Renal cortex interstitium (tissue), 11 donors: ENCODE data around the gene CEACAM16. TPM values are rescaled to one million over a fixed set of nuclear protein-coding genes. Genes with fewer than 3 reads are reported as not detected.
"Not testable (repeated sequence)": the region's sequence is repeated elsewhere in the genome, so short reads cannot be mapped to it uniquely, and the experiment has no call there.

Experiments used
- DNase-seq, 11 donors: peaks; one replicate each; pipeline ENCODE4 v3.0.0-alpha.2; 2013; ENCODE audit warnings: low read depth in 9 of 11, low spot score in 4 of 11; ENCODE audit errors: extremely low read depth in 1 of 11
- polyA plus RNA-seq, 3 donors: library from polyadenylated mRNA; unstranded; fragments of 120-200 nt; gene quantifications; one replicate each; pipeline ENCODE4 v1.2.1, GENCODE V29; 2013; ENCODE audit not compliant: insufficient read length in 3 of 3

The CEACAM16 gene
- polyA plus RNA-seq, 3 donors: not detected

GRCh38 chr19:44672226-44672625 lies 26.7 kb upstream of the CEACAM16 start:
- DNase-seq: no peak

DNA sequence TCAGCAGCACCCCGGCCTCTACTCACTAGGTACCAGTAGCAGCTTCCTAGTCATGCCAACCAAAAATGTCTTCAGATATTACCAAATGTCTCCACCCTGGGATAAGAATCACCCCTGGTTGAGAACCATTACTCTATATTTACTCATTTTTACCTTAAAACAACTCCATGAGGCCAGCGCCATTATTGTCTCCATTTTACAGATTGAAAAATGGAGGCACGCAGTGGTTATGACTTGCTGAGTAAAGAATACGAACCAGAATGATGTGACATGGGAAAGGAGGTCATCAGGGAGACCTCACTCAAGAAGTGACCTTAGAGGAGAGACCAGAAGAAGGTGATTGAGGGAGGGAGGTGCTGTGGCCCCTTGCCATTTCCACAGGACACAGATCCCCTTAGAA lies 25.4 kb upstream of the CEACAM16 start:
- no peak for DNase-seq

DNA sequence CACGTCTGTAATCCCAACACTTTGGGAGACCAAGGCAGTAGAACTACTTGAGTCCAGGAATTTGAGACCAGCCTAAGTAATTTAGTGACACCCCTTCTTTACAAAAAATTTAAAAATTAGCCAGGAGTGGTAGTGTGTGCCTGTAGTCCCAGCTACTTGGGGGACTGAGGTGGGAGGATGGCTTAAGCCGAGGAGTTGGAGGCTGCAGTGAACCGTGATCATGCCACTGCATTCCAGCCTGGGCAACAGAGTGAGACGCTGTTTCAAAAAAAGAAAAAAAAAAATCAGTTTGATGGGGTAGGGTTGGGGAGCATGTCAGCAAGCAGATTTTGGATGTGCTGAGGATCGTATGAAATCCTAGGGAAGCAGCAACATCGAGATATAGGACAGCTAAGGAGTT lies 23.4 kb upstream of the CEACAM16 start:
- DNase-seq: peak in 1 of 11 donors; percentile 38

DNA sequence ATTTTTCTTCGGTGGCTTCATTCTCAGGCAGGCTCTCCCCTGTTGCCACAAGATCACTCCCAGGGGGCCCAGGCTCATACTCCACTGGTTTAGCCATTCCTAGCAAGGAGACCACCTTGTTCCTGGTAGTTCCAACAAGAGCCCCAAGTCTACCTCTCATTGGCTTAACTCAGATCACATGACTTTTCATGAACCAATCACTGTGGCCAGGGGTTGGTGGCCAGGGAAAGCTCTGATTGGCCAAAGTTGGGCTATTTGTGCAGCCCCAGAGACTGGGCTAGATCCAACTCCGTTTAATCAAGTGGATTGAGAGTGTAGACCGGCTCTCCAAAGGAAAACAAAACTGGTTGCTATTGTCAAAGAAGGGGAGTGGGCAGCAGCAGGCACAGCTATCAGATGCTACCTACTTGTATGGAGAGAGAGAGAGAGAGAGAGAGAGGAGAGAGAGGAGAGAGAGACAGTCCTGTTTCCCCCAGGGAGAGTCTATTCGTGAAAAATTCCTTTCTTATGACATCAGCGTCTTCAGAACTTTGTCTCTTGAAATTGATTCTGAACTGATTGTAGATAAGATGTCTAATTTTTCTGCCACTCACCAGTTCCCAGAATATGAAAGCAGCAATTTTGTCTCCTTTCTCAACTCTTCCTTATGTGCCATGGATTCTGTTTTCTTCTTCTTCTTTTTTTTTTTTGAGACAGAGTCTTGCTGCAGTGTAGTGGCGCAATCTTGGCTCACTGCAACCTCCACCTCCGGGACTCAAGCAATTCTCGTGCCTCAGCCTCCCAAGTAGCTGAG lies 21.7 kb upstream of the CEACAM16 start:
- DNase-seq: no peak

GRCh38 chr19:44680536-44680935 lies 18.4 kb upstream of the CEACAM16 start:
- no peak for DNase-seq

GRCh38 chr19:44681992-44682790 lies 16.8 kb upstream of the CEACAM16 start:
- DNase-seq: no peak

DNA sequence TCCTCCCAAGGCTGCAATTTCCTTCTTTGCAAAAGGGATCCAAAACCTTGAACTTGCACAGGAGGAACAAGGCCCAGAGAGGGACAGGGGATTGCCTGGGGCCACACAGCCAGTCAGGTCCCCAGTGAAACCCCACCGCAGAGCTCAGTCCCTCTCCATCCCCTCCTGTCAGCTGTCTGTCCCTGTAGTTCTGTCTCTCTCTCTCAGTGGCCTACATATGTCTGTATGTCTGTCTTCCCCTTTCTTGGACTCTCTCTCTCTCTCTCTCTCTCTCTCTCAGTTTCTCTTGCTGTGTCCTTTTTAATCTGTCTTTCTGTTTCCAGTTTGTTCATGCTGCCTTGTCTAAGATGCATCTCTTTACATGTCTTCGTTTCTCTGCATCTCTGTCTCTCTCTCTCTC lies 16.1 kb upstream of the CEACAM16 start:
- no peak for DNase-seq

DNA sequence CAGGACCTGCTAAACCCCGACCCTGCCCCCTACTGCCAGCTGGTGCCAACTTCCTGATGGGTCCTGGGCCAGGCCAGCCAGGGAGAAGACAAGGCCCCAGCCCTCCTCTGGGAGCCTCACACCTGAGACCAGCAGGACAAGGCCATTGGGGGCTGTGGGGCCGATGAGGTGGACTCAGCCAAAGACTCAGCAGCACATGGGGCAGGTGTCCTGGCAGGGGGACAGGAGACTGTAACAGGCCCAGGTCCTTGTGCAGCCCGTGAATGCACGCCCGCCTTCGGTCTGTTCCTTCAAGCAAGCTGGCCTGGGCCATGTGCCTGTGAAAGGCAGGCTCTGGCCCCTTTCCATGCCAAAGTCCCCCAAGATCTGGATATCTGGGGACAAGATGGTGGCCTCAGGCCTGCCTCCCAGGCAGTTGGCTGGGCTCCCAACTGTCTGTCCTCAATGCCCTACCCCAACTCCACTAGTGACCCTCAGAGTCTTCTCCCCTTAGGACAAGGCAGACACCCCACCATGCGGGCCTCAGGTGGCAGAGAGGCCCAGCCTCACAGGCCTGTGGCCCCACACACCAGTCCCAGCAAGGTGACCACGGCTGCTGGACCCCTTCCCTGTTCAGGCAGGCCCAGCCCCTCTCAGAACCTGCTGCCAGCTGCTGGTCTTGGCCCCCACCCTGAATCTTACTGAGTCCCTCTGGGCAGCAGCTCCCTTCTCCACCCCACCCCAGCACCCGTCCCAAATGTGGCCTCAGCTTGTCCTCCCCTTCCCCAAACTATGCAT lies 15.3 kb upstream of the CEACAM16 start:
- no peak for DNase-seq

GRCh38 chr19:44684396-44684795 lies 14.6 kb upstream of the CEACAM16 start:
- not testable (repeated sequence) for DNase-seq

GRCh38 chr19:44684892-44685863 lies 13.8 kb upstream of the CEACAM16 start:
- peak in 1 of 11 donors; percentile 43 for DNase-seq

- DNase-seq: no peak
Measured at GRCh38 chr19:44685877-44686276, 13.1 kb upstream of the CEACAM16 start.

- no peak for DNase-seq
Measured at GRCh38 chr19:44686896-44687295, 12.1 kb upstream of the CEACAM16 start.

DNA sequence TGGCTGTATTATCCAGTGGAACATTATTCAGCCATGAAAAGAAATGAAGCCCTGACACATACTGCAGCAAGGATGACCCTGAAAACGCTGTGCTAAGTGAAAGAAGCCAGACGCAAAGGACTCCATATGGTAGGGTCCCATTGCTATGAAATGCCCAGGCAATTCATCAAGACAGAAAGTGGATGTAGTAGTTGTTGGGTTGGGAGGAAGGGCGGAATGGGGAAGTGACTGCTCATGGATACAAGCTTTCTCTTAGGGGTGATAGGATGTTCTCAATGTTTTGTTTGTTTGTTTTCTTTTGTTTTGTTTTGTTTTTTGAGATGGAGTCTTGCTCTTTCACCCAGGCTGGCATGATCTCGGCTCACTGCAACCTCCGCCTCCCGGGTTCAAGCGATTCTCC lies 11.1 kb upstream of the CEACAM16 start:
- no peak for DNase-seq

- peak in 9 of 11 donors; percentile 44 to 70 (median 61) for DNase-seq
Measured at GRCh38 chr19:44689290-44690130, 9.4 kb upstream of the CEACAM16 start.

GRCh38 chr19:44690131-44690440 lies 8.9 kb upstream of the CEACAM16 start:
- no peak for DNase-seq

DNA sequence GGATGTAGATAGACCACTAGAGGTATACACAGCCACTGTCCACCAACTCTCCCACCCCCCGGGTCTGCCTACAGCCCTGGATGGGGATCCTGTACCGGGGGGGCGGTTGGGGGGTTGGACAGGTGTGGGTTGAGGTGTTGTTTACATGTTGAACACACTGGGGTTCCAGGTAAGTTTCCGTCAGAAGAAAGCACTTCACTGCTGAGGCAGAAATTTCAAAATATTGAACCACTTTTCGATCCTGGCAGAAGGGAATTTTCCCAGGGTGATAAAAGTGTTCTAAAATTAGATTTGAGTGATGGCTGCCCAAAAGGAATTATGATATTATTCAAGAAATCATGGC lies 6.6 kb upstream of the CEACAM16 start:
- DNase-seq: no peak

GRCh38 chr19:44694184-44694579 lies 4.8 kb upstream of the CEACAM16 start:
- DNase-seq: no peak
